ENCODE data around the gene CT45A6. TPM values are rescaled to one million over a fixed set of nuclear protein-coding genes. Genes with fewer than 3 reads are reported as not detected.
"Not testable (repeated sequence)": the region's sequence is repeated elsewhere in the genome, so short reads cannot be mapped to it uniquely, and the experiment has no call there.

Gene CT45A6, protein sequence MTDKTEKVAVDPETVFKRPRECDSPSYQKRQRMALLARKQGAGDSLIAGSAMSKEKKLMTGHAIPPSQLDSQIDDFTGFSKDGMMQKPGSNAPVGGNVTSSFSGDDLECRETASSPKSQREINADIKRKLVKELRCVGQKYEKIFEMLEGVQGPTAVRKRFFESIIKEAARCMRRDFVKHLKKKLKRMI
- total RNA-seq, result not detected
- not detected for polyA plus RNA-seq
- long read RNA-seq, donor 1, result 0 reads
- long read RNA-seq, donor 2, result 0 reads

DNA sequence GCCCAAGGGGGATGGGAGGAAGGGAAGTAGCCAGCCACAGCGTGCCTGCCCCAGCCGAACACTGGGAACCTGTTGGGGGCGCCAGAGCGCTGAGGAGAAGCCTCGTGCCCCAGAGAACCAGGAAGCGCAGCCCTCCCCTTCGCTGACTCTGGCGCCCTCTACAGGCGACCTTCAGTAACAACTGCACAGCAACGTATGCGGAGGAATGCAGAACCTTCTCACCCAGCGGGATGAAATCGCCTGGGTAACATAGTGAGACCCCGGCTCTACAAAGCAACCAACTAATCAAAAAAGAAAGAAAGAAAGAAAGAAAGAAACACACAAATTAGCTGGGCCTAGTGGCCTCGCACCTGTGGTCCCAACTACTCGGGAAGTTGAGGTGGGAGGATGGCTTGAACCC is at the start of gene CT45A6:
Gene CT45A6, minus strand, starts transcription at position 101 of the 400 bp plus-strand sequence. CDS start 3,794 bp downstream, outside the sequence.
- not testable (repeated sequence) for H3K36me3 ChIP-seq

DNA sequence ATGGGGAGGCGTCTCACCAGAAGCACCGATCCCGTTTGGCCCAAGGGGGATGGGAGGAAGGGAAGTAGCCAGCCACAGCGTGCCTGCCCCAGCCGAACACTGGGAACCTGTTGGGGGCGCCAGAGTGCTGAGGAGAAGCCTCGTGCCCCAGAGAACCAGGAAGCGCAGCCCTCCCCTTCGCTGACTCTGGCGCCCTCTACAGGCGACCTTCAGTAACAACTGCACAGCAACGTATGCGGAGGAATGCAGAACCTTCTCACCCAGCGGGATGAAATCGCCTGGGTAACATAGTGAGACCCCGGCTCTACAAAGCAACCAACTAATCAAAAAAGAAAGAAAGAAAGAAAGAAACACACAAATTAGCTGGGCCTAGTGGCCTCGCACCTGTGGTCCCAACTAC is 34.6 kb upstream of the CT45A6 start, which contains the start of gene CT45A7:
Gene CT45A7, minus strand, starts transcription at position 101 of the 400 bp plus-strand sequence. CDS start 3,747 bp downstream, outside the sequence.
- H3K36me3 ChIP-seq; H3K27ac ChIP-seq; H3K9me3 ChIP-seq; DNase-seq; H3K27me3 ChIP-seq (replicated peaks in 1 of 7); H3K4me1 ChIP-seq; H3K4me3 ChIP-seq; intact Hi-C loops (cut with DNase I; ENCODE audit: low total_unique reads): not testable (repeated sequence)
- WGBS, 5 donors, result no CpG with 5 or more reads among the region's 17 CpGs

More for the DNA sequence above, at the start of gene CT45A6:
- H3K4me1 ChIP-seq; H3K27ac ChIP-seq; intact Hi-C loops (cut with DNase I; ENCODE audit: low total_unique reads); H3K4me3 ChIP-seq; H3K9me3 ChIP-seq; H3K27me3 ChIP-seq (replicated peaks in 1 of 7); DNase-seq: not testable (repeated sequence)
- WGBS, 5 donors, result no CpG with 5 or more reads among the region's 16 CpGs

DNA sequence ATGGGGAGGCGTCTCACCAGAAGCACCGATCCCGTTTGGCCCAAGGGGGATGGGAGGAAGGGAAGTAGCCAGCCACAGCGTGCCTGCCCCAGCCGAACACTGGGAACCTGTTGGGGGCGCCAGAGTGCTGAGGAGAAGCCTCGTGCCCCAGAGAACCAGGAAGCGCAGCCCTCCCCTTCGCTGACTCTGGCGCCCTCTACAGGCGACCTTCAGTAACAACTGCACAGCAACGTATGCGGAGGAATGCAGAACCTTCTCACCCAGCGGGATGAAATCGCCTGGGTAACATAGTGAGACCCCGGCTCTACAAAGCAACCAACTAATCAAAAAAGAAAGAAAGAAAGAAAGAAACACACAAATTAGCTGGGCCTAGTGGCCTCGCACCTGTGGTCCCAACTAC is 17.3 kb upstream of the CT45A6 start, which contains the start of gene CT45A2:
Gene CT45A2, minus strand, starts transcription at position 101 of the 400 bp plus-strand sequence. CDS start 3,747 bp downstream, outside the sequence.
- H3K4me1 ChIP-seq; DNase-seq; H3K27me3 ChIP-seq (replicated peaks in 1 of 7); intact Hi-C loops (cut with DNase I; ENCODE audit: low total_unique reads); H3K36me3 ChIP-seq; H3K9me3 ChIP-seq; H3K4me3 ChIP-seq; H3K27ac ChIP-seq: not testable (repeated sequence)
- WGBS, 5 donors, result no CpG with 5 or more reads among the region's 17 CpGs

DNA sequence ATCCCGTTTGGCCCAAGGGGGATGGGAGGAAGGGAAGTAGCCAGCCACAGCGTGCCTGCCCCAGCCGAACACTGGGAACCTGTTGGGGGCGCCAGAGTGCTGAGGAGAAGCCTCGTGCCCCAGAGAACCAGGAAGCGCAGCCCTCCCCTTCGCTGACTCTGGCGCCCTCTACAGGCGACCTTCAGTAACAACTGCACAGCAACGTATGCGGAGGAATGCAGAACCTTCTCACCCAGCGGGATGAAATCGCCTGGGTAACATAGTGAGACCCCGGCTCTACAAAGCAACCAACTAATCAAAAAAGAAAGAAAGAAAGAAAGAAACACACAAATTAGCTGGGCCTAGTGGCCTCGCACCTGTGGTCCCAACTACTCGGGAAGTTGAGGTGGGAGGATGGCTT is 17.2 kb downstream of the CT45A6 start, which contains the start of gene CT45A5:
Gene CT45A5, minus strand, starts transcription at position 101 of the 400 bp plus-strand sequence. CDS start 3,774 bp downstream, outside the sequence.
- H3K27ac ChIP-seq; H3K9me3 ChIP-seq; H3K4me1 ChIP-seq; H3K4me3 ChIP-seq; H3K36me3 ChIP-seq; intact Hi-C loops (cut with DNase I; ENCODE audit: low total_unique reads); DNase-seq; H3K27me3 ChIP-seq (replicated peaks in 1 of 7): not testable (repeated sequence)
- no CpG with 5 or more reads among the region's 16 CpGs for WGBS, 5 donors

DNA sequence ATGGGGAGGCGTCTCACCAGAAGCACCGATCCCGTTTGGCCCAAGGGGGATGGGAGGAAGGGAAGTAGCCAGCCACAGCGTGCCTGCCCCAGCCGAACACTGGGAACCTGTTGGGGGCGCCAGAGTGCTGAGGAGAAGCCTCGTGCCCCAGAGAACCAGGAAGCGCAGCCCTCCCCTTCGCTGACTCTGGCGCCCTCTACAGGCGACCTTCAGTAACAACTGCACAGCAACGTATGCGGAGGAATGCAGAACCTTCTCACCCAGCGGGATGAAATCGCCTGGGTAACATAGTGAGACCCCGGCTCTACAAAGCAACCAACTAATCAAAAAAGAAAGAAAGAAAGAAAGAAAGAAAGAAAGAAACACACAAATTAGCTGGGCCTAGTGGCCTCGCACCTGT is 34.5 kb downstream of the CT45A6 start, which contains the start of gene CT45A3:
Gene CT45A3, minus strand, starts transcription at position 101 of the 400 bp plus-strand sequence. CDS start 3,747 bp downstream, outside the sequence.
- H3K36me3 ChIP-seq; DNase-seq; intact Hi-C loops (cut with DNase I; ENCODE audit: low total_unique reads); H3K27ac ChIP-seq; H3K4me1 ChIP-seq; H3K4me3 ChIP-seq; H3K27me3 ChIP-seq (replicated peaks in 1 of 7); H3K9me3 ChIP-seq: not testable (repeated sequence)
- no CpG with 5 or more reads among the region's 17 CpGs for WGBS, 5 donors

DNA sequence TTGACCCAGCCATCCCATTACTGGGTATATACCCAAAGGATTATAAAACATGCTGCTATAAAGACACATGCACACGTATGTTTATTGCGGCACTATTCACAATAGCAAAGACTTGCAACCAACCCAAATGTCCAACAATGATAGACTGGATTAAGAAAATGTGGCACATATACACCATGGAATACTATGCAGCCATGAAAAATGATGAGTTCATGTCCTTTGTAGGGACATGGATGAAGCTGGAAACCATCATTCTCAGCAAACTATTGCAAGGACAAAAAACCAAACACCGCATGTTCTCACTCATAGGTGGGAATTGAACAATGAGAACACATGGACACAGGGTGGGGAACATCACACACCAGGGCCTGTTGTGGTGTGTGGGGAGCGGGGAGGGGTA is 57.8 kb downstream of the CT45A6 start:
- H3K36me3 ChIP-seq; H3K27ac ChIP-seq; intact Hi-C loops (cut with DNase I; ENCODE audit: low total_unique reads); H3K9me3 ChIP-seq; DNase-seq; H3K4me3 ChIP-seq; H3K4me1 ChIP-seq; H3K27me3 ChIP-seq (replicated peaks in 1 of 7): not testable (repeated sequence)
- 88 to 97% (median 92%) methylated on average over 3 to 4 of the region's 4 CpGs for WGBS, 5 donors

Other genes with a start within 250 kb of the CT45A6 start
- gene CT45A1, start 89.1 kb downstream of the CT45A6 start, total RNA-seq, result not detected
- gene CT45A1, start 89.1 kb downstream of the CT45A6 start, polyA plus RNA-seq, result not detected
- gene CT45A3, start 34.6 kb downstream of the CT45A6 start, total RNA-seq, result not detected
- not detected for gene CT45A3, start 34.6 kb downstream of the CT45A6 start, polyA plus RNA-seq
- not detected for gene CT45A5, start 17.3 kb downstream of the CT45A6 start, total RNA-seq
- not detected for gene CT45A5, start 17.3 kb downstream of the CT45A6 start, polyA plus RNA-seq
- gene CT45A2, start 17.2 kb upstream of the CT45A6 start, total RNA-seq, result not detected
- gene CT45A2, start 17.2 kb upstream of the CT45A6 start, polyA plus RNA-seq, result not detected
- gene CT45A7, start 34.5 kb upstream of the CT45A6 start, total RNA-seq, result not detected
- gene CT45A7, start 34.5 kb upstream of the CT45A6 start, polyA plus RNA-seq, result not detected
- gene CT45A8, start 51.8 kb upstream of the CT45A6 start, total RNA-seq, result not detected
- gene CT45A8, start 51.8 kb upstream of the CT45A6 start, polyA plus RNA-seq, result not detected
- gene CT45A9, start 69.0 kb upstream of the CT45A6 start, total RNA-seq, result not detected
- not detected for gene CT45A9, start 69.0 kb upstream of the CT45A6 start, polyA plus RNA-seq
- gene CT45A10, start 90.7 kb upstream of the CT45A6 start, total RNA-seq, result not detected
- not detected for gene CT45A10, start 90.7 kb upstream of the CT45A6 start, polyA plus RNA-seq
- not detected for gene SAGE1, start 90.9 kb upstream of the CT45A6 start, total RNA-seq
- gene SAGE1, start 90.9 kb upstream of the CT45A6 start, polyA plus RNA-seq, result under 1 TPM in 1 of 3 donors, not detected in 2; 0.02 TPM
- gene MMGT1, start 171.2 kb upstream of the CT45A6 start, total RNA-seq, result 10 to 100 TPM; 16.5 to 25.7 (median 20.6) TPM
- 1 to 10 TPM; 2.5 to 5.2 (median 3.8) TPM for gene MMGT1, start 171.2 kb upstream of the CT45A6 start, polyA plus RNA-seq
- 10 to 100 TPM; 10.5 to 19.9 (median 14.2) TPM for gene SLC9A6, start 182.6 kb upstream of the CT45A6 start, total RNA-seq
- gene SLC9A6, start 182.6 kb upstream of the CT45A6 start, polyA plus RNA-seq, result 1 to 10 TPM; 6.2 to 6.8 (median 6.6) TPM